Measurements from ENCODE around the gene CCDC157.

- TF ChIP-seq CTCF (IDR thresholded peaks at IDR 0.05) (no peak), POLR2A (IDR thresholded peaks at IDR 0.05) (no peak), POLR2AphosphoS5 (IDR thresholded peaks at IDR 0.05) (no peak)
These were observed 19.4 kb upstream of the CCDC157 start for GRCh38 chr22:30337461-30337778.

Data from upper lobe of left lung (tissue), 4 donors.